Calu3 (cell line): ENCODE measurements around the gene LYPLA2. TPM values are rescaled to one million over a fixed set of nuclear protein-coding genes. Genes with fewer than 3 reads are reported as not detected.

Experiments
- BruUV-seq: library from RNA; stranded (reverse); fragments of 400-500 nt; replicated peaks from 2 replicates; lab custom pipeline; 2021; lab: Mats Ljungman, UMichigan
- CTCF ChIA-PET: fragments of 300-600 bp; sonication (Branson Sonifier 250); formaldehyde crosslinking; loops from one replicate; lab custom pipeline; 2022; ENCODE audit warnings: antibody characterized with exemption; lab: Charles Lee
- DNase-seq: peaks from one replicate; pipeline ENCODE4 v3.0.0; 2022
- H3K27ac Mint-ChIP-seq: one replicate; pipeline ENCODE4 v1.8.0; 2022; ENCODE audit warnings: mixed read lengths; ENCODE audit not compliant: unreplicated experiment
- H3K27me3 Mint-ChIP-seq: one replicate; pipeline ENCODE4 v1.8.0; 2022; ENCODE audit warnings: mixed read lengths; ENCODE audit not compliant: unreplicated experiment
- H3K36me3 Mint-ChIP-seq: one replicate; pipeline ENCODE4 v1.8.0; 2022; ENCODE audit warnings: mild to moderate bottlenecking, moderate library complexity, mixed read lengths; ENCODE audit not compliant: insufficient read depth, unreplicated experiment
- H3K4me1 Mint-ChIP-seq: one replicate; pipeline ENCODE4 v1.8.0; 2022; ENCODE audit warnings: mild to moderate bottlenecking, low read depth, mixed read lengths; ENCODE audit not compliant: unreplicated experiment
- H3K4me3 Mint-ChIP-seq: one replicate; pipeline ENCODE4 v1.8.0; 2022; ENCODE audit warnings: mild to moderate bottlenecking, low read depth, moderate library complexity, mixed read lengths; ENCODE audit not compliant: unreplicated experiment
- H3K9me3 Mint-ChIP-seq: one replicate; pipeline ENCODE4 v1.8.0; 2022; ENCODE audit warnings: low read depth, mixed read lengths; ENCODE audit not compliant: unreplicated experiment
- CTCF ChIP-seq: fragments of 200-600 bp; IDR thresholded peaks from one replicate; pipeline ENCODE4 v1.8.0; 2022; ENCODE audit warnings: antibody characterized with exemption; ENCODE audit not compliant: unreplicated experiment
- intact Hi-C: fragments of 100-400 bp; cut with micrococcal nuclease; formaldehyde crosslinking; loops from one replicate; pipeline ENCODE4 v1.10.0; 2022; ENCODE audit not compliant: unreplicated experiment
- total RNA-seq: library from RNA; stranded (reverse); gene quantifications from 2 replicates; pipeline ENCODE4 v1.2.3, GENCODE V29; 2022

The LYPLA2 gene
- total RNA-seq, 1 experiment from 2014 or later, result 52.0 TPM

- CTCF ChIA-PET, result no interaction called here
- intact Hi-C loops, result loop anchor here (10.0 kb wide), 1 partner anchor 337 kb away; the partner anchor contains the start of gene IL22RA1
- Mint-ChIP-seq H3K36me3 (peaks cover 5% of the 10 kb centered on the region), H3K4me1 (no peaks in the 10 kb centered on the region), H3K27me3 (no peaks in the 10 kb centered on the region), H3K9me3 (no peaks in the 10 kb centered on the region), H3K27ac (no peak overlapping the region), H3K4me3 (no peak overlapping the region)
- BruUV-seq, result no TSS peak
- TF ChIP-seq CTCF, result no peak
- no peak for DNase-seq
Observed at GRCh38 chr1:23807453-23807852, 16.5 kb downstream of the LYPLA2 start.

GRCh38 chr1:23809751-23810171 is 18.8 kb downstream of the LYPLA2 start:
- Mint-ChIP-seq H3K27ac (no peak overlapping the region), H3K36me3 (peaks cover 5% of the 10 kb centered on the region), H3K4me1 (no peaks in the 10 kb centered on the region), H3K27me3 (no peaks in the 10 kb centered on the region), H3K4me3 (no peak overlapping the region), H3K9me3 (no peaks in the 10 kb centered on the region)
- peak; percentile 79 for DNase-seq
- intact Hi-C loops, result loop anchor here (10.0 kb wide), 2 partner anchors 55 to 335 kb away; partner anchors contain the start of genes FUCA1 and IL22RA1
- TF ChIP-seq CTCF, result peak; percentile 70
- BruUV-seq, result no TSS peak
- CTCF ChIA-PET, result interaction anchor here (1.4 to 2.4 kb wide), 3 partner anchors 10 to 107 kb away, joined by 3 to 12 read pairs (median 5); no protein-coding TSS in a partner anchor

- H3K9me3 Mint-ChIP-seq, result no peaks in the 10 kb centered on the region
- CTCF ChIA-PET, result interaction anchor here (0.7 to 2.4 kb wide), 3 partner anchors 18 to 106 kb away, joined by 3 to 12 read pairs (median 3); no protein-coding TSS in a partner anchor
- peak; percentile 20 for TF ChIP-seq CTCF
- no peaks in the 10 kb centered on the region for H3K27me3 Mint-ChIP-seq
- intact Hi-C loops, result loop anchor here (10.0 kb wide), 1 partner anchor 54 kb away; the partner anchor contains the start of gene FUCA1
- H3K4me3 Mint-ChIP-seq, result no peak overlapping the region
- no peak overlapping the region for H3K27ac Mint-ChIP-seq
- no TSS peak for BruUV-seq
- H3K4me1 Mint-ChIP-seq, result no peaks in the 10 kb centered on the region
- peak; percentile 45 for DNase-seq
- H3K36me3 Mint-ChIP-seq, result peaks cover 5% of the 10 kb centered on the region
Observed at GRCh38 chr1:23810818-23811540, 20.0 kb downstream of the LYPLA2 start.

GRCh38 chr1:23814016-23814415 is 23.1 kb downstream of the LYPLA2 start:
- BruUV-seq, result no TSS peak
- no peak for DNase-seq
- H3K27ac Mint-ChIP-seq, result no peak overlapping the region
- intact Hi-C loops, result loop anchor here (10.0 kb wide), 1 partner anchor 51 kb away; the partner anchor contains the start of gene FUCA1
- H3K4me1 Mint-ChIP-seq, result no peaks in the 10 kb centered on the region
- H3K36me3 Mint-ChIP-seq, result no peaks in the 10 kb centered on the region
- no peaks in the 10 kb centered on the region for H3K27me3 Mint-ChIP-seq
- CTCF ChIA-PET, result interaction anchor here (1.2 kb wide), 1 partner anchor 9 kb away, joined by 4 read pairs; no protein-coding TSS in a partner anchor
- H3K4me3 Mint-ChIP-seq, result no peak overlapping the region
- H3K9me3 Mint-ChIP-seq, result no peaks in the 10 kb centered on the region
- TF ChIP-seq CTCF, result no peak
